ENCODE measurements around the gene OR8J3.

OR8J3 gene

DNA sequence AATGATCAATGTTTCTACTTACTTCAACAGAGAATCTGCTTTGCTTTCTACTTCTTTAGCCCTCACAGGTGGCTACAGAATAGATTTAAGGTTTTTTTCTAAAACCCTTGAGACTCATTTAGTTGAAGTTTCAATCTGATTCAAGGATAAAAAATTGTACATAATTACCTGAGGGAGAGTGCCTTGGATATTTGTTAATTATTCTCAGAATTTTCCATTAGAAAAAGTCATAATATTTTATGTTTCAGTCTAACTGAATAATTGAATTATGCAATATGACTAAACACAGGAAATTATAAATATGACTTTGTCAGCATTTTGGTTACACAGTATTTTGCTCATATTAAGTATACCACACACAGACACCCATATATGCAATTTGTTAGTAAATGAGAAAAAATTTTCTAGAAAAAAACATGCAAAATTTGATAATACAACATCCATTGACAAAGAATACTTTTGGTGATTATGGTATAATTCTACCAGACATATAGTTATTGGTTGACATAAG, at the start of gene OR8J3:
OR8J3 (minus strand) TSS at position 51 of the 511 bp plus-strand sequence. CDS start 2,483 bp downstream, outside the sequence.
- DNase-seq (ENCODE audit: low spot score): no peak
- TF ChIP-seq CTCF (IDR thresholded peaks at IDR 0.05; ENCODE audit: borderline replicate concordance, control extremely low read depth, extremely low read depth, insufficient read depth, missing control alignments): no peak
- in situ Hi-C loops (cut with MboI; ENCODE audit: low sequenced_read_pairs, unreplicated experiment): no loop called here

DNA sequence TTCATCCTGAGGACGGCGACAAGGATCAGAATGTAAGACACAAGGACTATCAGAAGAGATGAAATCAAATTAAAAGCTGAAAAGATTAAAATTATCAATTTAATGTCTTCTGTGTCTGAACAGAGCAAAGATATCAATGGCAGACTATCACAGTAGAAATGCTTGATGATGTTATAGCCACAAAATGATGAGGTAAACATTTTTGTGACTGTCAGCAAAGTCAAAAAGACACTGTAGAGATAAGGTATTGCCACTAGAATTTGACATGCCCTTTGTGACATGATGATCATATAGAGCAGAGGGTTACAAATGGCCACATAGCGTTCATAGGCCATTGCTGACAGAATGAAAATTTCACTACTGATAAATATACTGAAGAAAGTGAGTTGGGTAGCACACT, 48.6 kb upstream of the OR8J3 start:
- DNase-seq (ENCODE audit: low spot score): no peak
- in situ Hi-C loops (cut with MboI; ENCODE audit: low sequenced_read_pairs, unreplicated experiment): no loop called here
- TF ChIP-seq CTCF (IDR thresholded peaks at IDR 0.05; ENCODE audit: borderline replicate concordance, control extremely low read depth, extremely low read depth, insufficient read depth, missing control alignments): no peak

GRCh38 chr11:56183459-56183858, 43.5 kb upstream of the OR8J3 start:
- no peak for DNase-seq (ENCODE audit: low spot score)
- in situ Hi-C loops (cut with MboI; ENCODE audit: low sequenced_read_pairs, unreplicated experiment): no loop called here
- TF ChIP-seq CTCF (IDR thresholded peaks at IDR 0.05; ENCODE audit: borderline replicate concordance, control extremely low read depth, extremely low read depth, insufficient read depth, missing control alignments): no peak

DNA sequence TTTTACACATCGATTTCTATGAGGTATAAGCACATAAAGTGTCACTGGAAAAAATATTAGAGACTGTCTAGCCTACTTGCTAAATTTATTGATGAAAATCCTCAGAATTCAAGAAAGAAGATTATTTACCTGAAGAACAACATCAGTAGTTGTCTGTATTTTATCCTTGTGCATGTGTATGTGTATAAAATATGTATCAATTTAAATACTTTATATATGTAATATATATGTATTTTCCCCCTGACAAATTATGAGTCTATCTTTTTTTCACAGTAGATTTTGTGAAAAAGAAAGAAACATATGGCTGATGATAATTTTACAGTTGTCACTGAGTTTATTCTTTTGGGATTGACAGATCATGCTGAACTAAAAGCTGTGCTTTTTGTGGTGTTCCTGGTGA, 36.3 kb upstream of the OR8J3 start, which contains the start of gene OR5J2:
OR5J2 (plus strand) TSS at position 301 of the 400 bp plus-strand sequence; CDS start at position 301, 0 bp downstream.
- TF ChIP-seq CTCF (IDR thresholded peaks at IDR 0.05; ENCODE audit: borderline replicate concordance, control extremely low read depth, extremely low read depth, insufficient read depth, missing control alignments): no peak
- in situ Hi-C loops (cut with MboI; ENCODE audit: low sequenced_read_pairs, unreplicated experiment): no loop called here
- no peak for DNase-seq (ENCODE audit: low spot score)

DNA sequence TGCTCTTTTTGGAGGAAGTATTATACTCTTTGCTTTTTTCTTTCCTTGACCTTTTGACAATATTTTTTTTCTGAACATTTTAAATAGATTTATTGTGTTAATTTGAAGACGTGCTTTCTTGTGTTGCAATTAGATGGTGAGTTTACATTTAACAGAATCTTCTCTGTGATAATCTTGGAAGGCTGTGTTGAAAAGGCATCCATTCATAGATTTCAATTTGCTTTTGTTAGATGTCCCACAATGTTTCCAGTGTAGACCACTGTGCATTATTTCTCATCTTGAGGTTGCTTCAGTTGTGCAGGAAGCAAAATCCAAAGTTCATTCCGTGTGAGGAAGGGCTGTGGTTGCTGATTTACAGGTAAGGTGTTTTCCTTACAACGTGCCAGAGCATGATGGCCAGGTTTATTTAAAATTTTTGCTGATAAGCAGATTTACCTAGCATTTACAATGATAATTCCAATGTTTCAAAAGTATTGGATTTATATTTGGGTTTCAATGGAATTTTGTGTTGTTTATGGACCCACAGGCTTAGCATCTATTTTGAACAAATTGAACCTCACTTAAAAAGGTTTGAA, 32.3 kb upstream of the OR8J3 start:
- in situ Hi-C loops (cut with MboI; ENCODE audit: low sequenced_read_pairs, unreplicated experiment): no loop called here
- DNase-seq (ENCODE audit: low spot score): no peak
- no peak for TF ChIP-seq CTCF (IDR thresholded peaks at IDR 0.05; ENCODE audit: borderline replicate concordance, control extremely low read depth, extremely low read depth, insufficient read depth, missing control alignments)

DNA sequence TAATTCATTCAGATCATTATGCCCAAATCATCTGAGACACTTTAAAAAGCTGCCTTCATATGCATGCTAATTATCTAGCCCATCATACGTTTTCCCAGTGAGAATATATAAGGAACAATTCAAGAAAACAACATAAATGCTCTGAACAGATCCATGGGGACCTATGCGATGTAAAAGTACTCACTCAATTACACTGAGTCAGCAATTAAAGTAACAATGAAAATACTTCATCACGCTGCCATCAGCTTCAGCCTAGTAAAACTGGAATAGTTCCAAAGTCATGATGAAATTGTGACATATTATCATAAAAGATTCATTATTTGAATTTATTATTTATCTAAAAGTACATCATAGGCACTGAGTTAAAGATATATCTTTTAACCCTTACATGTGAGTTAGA, 23.8 kb upstream of the OR8J3 start:
- no peak for TF ChIP-seq CTCF (IDR thresholded peaks at IDR 0.05; ENCODE audit: borderline replicate concordance, control extremely low read depth, extremely low read depth, insufficient read depth, missing control alignments)
- no peak for DNase-seq (ENCODE audit: low spot score)
- in situ Hi-C loops (cut with MboI; ENCODE audit: low sequenced_read_pairs, unreplicated experiment): no loop called here

Data from GM13976 (cell line).